Progenitor cell of endocrine pancreas (in vitro differentiated cells): ENCODE measurements around the gene SPN. TPM values are rescaled to one million over a fixed set of nuclear protein-coding genes. Genes with fewer than 3 reads are reported as not detected.
A peak's percentile ranks its signal among the peaks of the same experiment; 100 is the strongest.
"Not testable (repeated sequence)": the region's sequence is repeated elsewhere in the genome, so short reads cannot be mapped to it uniquely, and the experiment has no call there.

Source experiments
- DNase-seq: peaks from one replicate; pipeline ENCODE4 v3.0.0; 2021; ENCODE audit warnings: low spot score; ENCODE audit not compliant: unreplicated experiment
- H3K27ac Mint-ChIP-seq: 2 replicates; pipeline ENCODE4 v1.8.0; 2021; ENCODE audit warnings: mild to moderate bottlenecking, moderate library complexity, mixed read lengths
- H3K27me3 Mint-ChIP-seq: 2 replicates; pipeline ENCODE4 v1.8.0; 2021; ENCODE audit warnings: mixed read lengths
- H3K36me3 Mint-ChIP-seq: 2 replicates; pipeline ENCODE4 v1.8.0; 2022; ENCODE audit warnings: mixed read lengths; ENCODE audit not compliant: insufficient read depth
- H3K4me1 Mint-ChIP-seq: 2 replicates; pipeline ENCODE4 v1.8.0; 2021; ENCODE audit warnings: low read depth, mixed read lengths
- H3K4me3 Mint-ChIP-seq: 2 replicates; pipeline ENCODE4 v1.8.0; 2021; ENCODE audit warnings: low read depth, mild to moderate bottlenecking, moderate library complexity, mixed read lengths
- H3K9me3 Mint-ChIP-seq: 2 replicates; pipeline ENCODE4 v1.8.0; 2021; ENCODE audit warnings: low read depth, mixed read lengths
- total RNA-seq: library from RNA; stranded (reverse); gene quantifications from 2 replicates; pipeline ENCODE4 v1.2.1, GENCODE V29; 2021
- TF ChIP-seq, protein P1 (sequence below): fragments of 200-600 bp; sonication (generic); IDR thresholded peaks from one replicate; pipeline ENCODE4 v1.5.0; 2021; ENCODE audit warnings: antibody characterized with exemption, mild to moderate bottlenecking; ENCODE audit not compliant: unreplicated experiment

The SPN gene
- total RNA-seq, 1 donor from 2014 or later, result 0.19 TPM

DNA sequence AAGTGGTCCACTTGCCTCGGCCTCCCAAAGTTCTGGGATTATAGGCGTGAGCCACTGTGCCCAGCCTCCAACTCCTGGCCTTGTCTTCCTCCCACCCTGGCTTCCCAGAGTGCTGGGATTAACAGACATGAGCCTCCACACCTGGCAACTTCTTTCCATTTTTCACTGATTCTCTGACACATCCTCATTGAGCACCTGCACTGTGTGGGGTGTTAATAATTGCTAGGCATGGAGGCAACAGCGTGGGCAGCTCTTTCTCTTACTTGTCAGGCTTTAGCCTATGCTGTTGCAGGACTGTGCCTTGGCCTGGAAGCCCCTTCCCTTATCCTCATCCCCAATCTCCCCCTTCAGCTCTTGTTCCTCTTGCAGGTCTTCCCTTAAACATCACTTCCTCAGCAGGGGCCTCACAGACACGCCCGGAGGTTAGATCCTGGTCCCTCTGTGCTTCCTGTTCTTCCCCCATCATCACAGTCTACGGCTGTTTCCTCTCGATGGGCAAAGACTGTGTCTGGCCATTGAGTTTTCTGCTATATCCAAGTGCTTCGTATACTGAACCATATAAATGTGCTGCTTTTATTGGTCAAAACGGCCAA, 23.8 kb downstream of the SPN start:
- peaks cover 9% of the 10 kb centered on the region for H3K9me3 Mint-ChIP-seq
- peaks cover 6% of the 10 kb centered on the region for H3K4me1 Mint-ChIP-seq

DNA sequence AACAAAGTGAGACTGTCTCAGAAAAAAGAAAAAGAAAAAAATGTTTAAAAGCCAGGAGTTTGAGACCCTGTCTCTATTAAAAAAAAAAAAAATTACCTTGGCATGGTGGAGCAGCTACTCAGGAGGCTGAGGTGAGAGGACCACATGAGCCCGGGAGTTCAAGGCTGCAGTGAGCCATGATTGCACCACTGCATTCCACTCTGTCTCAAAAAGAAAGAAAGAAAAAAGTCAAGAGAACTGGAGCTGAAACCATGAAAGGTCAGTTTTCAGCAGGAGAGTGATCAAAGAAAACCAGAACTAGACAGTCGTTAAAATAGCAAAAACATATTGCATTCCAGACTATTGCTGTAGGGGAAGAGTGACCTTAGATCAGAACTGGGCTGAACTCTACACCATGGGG, 24.7 kb downstream of the SPN start:
- no peak overlapping the region for H3K4me3 Mint-ChIP-seq
- peaks cover 31% of the 10 kb centered on the region for H3K36me3 Mint-ChIP-seq
- no peak for DNase-seq
- peak overlapping the region; percentile 57 for H3K27ac Mint-ChIP-seq
- peaks cover 6% of the 10 kb centered on the region for H3K4me1 Mint-ChIP-seq
- H3K9me3 Mint-ChIP-seq, result peaks cover 9% of the 10 kb centered on the region
- TF ChIP-seq, protein P1, sequence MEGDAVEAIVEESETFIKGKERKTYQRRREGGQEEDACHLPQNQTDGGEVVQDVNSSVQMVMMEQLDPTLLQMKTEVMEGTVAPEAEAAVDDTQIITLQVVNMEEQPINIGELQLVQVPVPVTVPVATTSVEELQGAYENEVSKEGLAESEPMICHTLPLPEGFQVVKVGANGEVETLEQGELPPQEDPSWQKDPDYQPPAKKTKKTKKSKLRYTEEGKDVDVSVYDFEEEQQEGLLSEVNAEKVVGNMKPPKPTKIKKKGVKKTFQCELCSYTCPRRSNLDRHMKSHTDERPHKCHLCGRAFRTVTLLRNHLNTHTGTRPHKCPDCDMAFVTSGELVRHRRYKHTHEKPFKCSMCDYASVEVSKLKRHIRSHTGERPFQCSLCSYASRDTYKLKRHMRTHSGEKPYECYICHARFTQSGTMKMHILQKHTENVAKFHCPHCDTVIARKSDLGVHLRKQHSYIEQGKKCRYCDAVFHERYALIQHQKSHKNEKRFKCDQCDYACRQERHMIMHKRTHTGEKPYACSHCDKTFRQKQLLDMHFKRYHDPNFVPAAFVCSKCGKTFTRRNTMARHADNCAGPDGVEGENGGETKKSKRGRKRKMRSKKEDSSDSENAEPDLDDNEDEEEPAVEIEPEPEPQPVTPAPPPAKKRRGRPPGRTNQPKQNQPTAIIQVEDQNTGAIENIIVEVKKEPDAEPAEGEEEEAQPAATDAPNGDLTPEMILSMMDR, result no peak
- H3K27me3 Mint-ChIP-seq, result no peaks in the 10 kb centered on the region

More for the DNA sequence above, 23.8 kb downstream of the SPN start:
- no peak for DNase-seq
- Mint-ChIP-seq H3K27me3 (no peaks in the 10 kb centered on the region), H3K36me3 (peaks cover 31% of the 10 kb centered on the region), H3K4me3 (no peak overlapping the region), H3K27ac (peak overlapping the region; percentile 88)
- TF ChIP-seq, protein P1, result no peak

DNA sequence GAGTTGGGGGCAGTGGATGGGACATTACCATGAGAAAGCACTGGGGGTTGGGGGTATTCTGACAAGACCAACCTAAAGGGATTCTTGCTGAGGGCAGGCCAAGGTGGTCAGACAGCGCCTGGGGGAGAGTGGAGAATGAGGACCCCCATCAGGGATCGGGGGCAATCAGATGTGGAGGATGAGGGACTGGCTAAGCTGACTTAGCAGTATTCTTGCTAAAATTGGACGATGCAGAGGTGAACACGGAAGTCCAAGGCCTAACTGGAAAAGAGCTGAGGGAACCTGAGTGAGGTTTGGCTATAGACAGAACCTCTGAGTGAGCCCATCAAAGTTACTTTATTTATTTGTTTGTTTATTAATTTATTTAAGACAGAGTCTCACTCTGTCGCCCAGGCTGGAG, 25.1 kb downstream of the SPN start:
- Mint-ChIP-seq H3K4me3 (no peak overlapping the region), H3K27me3 (no peaks in the 10 kb centered on the region), H3K9me3 (peaks cover 9% of the 10 kb centered on the region), H3K27ac (no peak overlapping the region), H3K36me3 (peaks cover 31% of the 10 kb centered on the region), H3K4me1 (peaks cover 6% of the 10 kb centered on the region)
- TF ChIP-seq, protein P1, result no peak
- no peak for DNase-seq

DNA sequence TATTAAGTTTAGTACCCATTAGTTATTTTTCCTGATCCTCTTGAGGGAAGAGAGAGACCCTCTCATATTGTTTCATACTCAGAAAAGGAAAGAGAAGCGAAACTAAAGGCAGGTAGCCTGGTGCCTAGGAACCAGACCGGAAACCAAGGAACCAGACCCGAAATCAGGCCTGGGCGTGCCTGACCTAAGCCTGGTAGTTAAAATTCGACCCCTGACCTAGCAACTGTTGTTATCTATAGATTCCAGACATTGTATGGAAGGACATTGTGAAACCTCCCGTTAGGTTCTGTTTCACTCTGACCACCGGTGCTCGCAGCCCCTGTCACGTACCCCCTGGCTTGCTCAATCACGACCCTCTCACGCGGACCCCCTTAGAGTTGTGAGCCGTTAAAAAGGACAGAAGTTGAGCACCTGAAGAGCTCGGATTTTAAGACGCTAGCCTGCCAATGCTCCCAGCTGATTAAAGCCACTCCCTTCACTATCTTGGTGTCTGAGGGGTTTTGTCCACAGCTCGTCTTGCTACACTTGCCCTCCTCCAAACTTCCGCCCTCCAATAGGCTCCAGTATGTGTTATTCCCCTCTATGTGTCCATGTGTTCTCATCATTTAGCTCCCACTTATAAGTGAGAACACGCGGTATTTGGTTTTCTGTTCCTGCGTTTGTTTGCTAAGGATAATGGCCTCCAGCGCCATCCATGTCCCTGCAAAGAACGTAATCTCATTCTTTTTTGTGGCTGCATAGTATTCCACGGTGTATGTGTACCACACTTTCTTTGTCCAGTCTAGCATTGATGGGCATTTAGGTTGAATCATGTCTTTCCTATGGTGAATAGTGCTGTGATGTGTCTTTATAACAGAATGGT, 26.7 kb downstream of the SPN start:
- not testable (repeated sequence) for DNase-seq, H3K9me3 Mint-ChIP-seq, H3K4me3 Mint-ChIP-seq, H3K4me1 Mint-ChIP-seq, H3K27me3 Mint-ChIP-seq, H3K27ac Mint-ChIP-seq
- H3K36me3 Mint-ChIP-seq, result peaks cover 30% of the 10 kb centered on the region

DNA sequence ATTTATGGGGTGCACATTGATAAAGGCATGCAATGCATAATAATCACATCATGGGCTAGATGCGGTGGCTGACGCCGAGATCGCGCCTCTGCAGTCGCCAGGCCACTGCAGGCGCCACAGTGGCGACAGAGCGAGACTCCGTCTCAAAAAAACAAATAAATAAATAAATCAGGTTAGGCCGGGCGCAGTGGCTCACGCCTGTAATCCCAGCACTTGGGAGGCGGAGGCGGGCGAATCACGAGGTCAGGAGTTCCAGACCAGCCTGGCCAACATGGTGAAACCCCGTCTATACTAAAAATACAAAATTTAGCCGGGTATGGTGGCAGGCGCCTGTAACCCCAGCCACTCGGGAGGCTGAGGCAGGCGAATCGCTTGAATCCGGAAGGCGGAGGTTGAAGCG, 29.6 kb downstream of the SPN start:
- H3K27ac Mint-ChIP-seq, result peak overlapping the region; percentile 52
- H3K27me3 Mint-ChIP-seq, H3K4me3 Mint-ChIP-seq, DNase-seq, H3K9me3 Mint-ChIP-seq, H3K4me1 Mint-ChIP-seq: not testable (repeated sequence)
- peaks cover 34% of the 10 kb centered on the region for H3K36me3 Mint-ChIP-seq

DNA sequence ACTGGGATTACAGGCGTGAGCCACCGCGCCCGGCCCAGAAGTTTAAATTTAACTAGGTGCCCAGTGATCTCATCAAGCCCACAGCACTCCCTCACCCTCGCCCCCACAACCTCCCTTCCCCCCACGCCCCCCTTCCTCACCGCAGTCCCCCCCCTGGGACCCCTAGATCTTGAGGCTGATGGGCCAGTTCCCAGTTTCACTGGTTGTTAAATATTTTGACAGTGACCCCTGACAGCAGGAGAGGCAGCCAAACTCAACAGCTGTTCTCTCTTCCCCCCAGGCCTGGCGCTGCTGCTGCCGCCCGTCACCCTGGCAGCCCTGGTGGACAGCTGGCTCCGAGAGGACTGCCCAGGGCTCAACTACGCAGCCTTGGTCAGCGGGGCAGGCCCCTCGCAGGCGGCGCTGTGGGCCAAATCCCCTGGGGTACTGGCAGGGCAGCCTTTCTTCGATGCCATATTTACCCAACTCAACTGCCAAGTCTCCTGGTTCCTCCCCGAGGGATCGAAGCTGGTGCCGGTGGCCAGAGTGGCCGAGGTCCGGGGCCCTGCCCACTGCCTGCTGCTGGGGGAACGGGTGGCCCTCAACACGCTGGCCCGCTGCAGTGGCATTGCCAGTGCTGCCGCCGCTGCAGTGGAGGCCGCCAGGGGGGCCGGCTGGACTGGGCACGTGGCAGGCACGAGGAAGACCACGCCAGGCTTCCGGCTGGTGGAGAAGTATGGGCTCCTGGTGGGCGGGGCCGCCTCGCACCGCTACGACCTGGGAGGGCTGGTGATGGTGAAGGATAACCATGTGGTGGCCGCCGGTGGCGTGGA, 31.5 kb downstream of the SPN start:
- peaks cover 40% of the 10 kb centered on the region for H3K36me3 Mint-ChIP-seq
- peaks cover 16% of the 10 kb centered on the region for H3K9me3 Mint-ChIP-seq
- H3K27ac Mint-ChIP-seq, result no peak overlapping the region
- no peaks in the 10 kb centered on the region for H3K27me3 Mint-ChIP-seq
- no peaks in the 10 kb centered on the region for H3K4me1 Mint-ChIP-seq
- TF ChIP-seq, protein P1, result no peak
- no peak for DNase-seq
- H3K4me3 Mint-ChIP-seq, result no peak overlapping the region

DNA sequence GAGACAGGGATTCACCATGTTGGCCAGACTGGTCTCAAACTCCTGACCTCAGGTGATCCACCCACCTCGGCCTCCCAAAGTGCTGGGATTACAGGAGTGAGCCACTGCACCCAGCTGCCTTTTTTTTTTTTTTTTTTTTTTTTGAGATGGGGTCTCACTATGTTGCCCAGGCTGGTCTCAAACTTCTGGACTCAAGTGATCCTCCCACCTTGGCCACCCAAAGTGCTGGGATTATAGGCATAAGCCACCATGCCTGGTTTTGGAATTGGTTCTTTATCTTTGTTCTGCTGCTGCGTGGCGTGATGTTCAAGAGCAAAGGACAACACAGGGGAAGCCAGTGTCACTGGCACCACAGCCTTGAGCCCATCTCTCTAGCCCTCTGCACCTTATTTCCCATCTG, 32.6 kb downstream of the SPN start:
- not testable (repeated sequence) for H3K27ac Mint-ChIP-seq, DNase-seq, H3K9me3 Mint-ChIP-seq, H3K4me3 Mint-ChIP-seq, H3K4me1 Mint-ChIP-seq, H3K27me3 Mint-ChIP-seq
- peaks cover 29% of the 10 kb centered on the region for H3K36me3 Mint-ChIP-seq
